ENCODE measurements around the gene DOCK2.

DNA sequence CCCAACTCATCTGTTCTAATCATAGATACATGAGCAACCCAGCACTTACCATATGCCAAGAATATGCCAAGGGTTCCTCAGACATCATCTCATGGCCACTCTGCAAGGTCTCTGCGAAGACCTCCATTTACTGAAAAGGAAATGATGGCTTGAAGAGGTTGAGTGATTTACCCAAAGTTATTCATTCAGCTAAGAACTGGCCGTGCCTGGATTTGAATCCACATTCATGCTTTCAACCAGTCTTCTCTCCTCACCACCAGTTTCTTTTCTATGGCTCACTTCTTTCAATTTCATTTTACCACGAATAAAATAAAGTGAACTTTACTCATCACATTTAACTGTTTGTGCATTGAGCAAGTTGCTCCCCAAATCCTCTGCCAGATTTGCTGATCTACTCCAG is 441.4 kb downstream of the DOCK2 start:
- TF ChIP-seq RBBP5 (IDR thresholded peaks at IDR 0.05; ENCODE audit: borderline replicate concordance, low read depth, low read length) (no peak), CBX5 (IDR thresholded peaks at IDR 0.05; ENCODE audit: low read depth, low read length) (no peak), GTF2F1 (IDR thresholded peaks at IDR 0.05; ENCODE audit: borderline replicate concordance, low read depth, low read length) (no peak), CHD2 (IDR thresholded peaks at IDR 0.05; ENCODE audit: low read length) (no peak), POLR2A (IDR thresholded peaks at IDR 0.05; ENCODE audit: control extremely low read depth in 1 of 2, low read depth in 2 of 2, low read length in 2 of 2) (no peak), POLR2AphosphoS5 (IDR thresholded peaks at IDR 0.05; ENCODE audit: low read depth, low read length) (no peak), JUND (IDR thresholded peaks at IDR 0.05; ENCODE audit: low read length) (no peak)
- TF ChIP-seq, protein P1, sequence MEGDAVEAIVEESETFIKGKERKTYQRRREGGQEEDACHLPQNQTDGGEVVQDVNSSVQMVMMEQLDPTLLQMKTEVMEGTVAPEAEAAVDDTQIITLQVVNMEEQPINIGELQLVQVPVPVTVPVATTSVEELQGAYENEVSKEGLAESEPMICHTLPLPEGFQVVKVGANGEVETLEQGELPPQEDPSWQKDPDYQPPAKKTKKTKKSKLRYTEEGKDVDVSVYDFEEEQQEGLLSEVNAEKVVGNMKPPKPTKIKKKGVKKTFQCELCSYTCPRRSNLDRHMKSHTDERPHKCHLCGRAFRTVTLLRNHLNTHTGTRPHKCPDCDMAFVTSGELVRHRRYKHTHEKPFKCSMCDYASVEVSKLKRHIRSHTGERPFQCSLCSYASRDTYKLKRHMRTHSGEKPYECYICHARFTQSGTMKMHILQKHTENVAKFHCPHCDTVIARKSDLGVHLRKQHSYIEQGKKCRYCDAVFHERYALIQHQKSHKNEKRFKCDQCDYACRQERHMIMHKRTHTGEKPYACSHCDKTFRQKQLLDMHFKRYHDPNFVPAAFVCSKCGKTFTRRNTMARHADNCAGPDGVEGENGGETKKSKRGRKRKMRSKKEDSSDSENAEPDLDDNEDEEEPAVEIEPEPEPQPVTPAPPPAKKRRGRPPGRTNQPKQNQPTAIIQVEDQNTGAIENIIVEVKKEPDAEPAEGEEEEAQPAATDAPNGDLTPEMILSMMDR (IDR thresholded peaks at IDR 0.05; ENCODE audit: control extremely low read depth in 1 of 3, insufficient read depth in 1 of 3, low read depth in 1 of 3, low read length in 3 of 3): no peak
- TF ChIP-seq, protein P2, sequence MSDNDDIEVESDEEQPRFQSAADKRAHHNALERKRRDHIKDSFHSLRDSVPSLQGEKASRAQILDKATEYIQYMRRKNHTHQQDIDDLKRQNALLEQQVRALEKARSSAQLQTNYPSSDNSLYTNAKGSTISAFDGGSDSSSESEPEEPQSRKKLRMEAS (IDR thresholded peaks at IDR 0.05): no peak
